Cerebellar cortex (tissue), 1 donor: ENCODE data around the gene MYO5A.
"Not testable (repeated sequence)": the region's sequence is repeated elsewhere in the genome, so short reads cannot be mapped to it uniquely, and the experiment has no call there.

Experiments used
- DNase-seq: peaks from one replicate; pipeline ENCODE4 v3.0.0-alpha.2; 2015; ENCODE audit warnings: low spot score

Gene MYO5A

GRCh38 chr15:52540374-52541012, 11.8 kb upstream of the MYO5A start:
- no peak for DNase-seq

- no peak for DNase-seq
Observed at GRCh38 chr15:52537459-52537858, 8.8 kb upstream of the MYO5A start.

GRCh38 chr15:52532427-52532826, 3.7 kb upstream of the MYO5A start:
- no peak for DNase-seq

- no peak for DNase-seq
Observed at GRCh38 chr15:52529940-52530339, 1.3 kb upstream of the MYO5A start.

- peak; percentile 57 for DNase-seq
Observed at GRCh38 chr15:52529341-52529924, 753 bp upstream of the MYO5A start.

- peak; percentile 57 for DNase-seq
Observed at GRCh38 chr15:52527911-52528563, 643 bp downstream of the MYO5A start.

GRCh38 chr15:52527196-52527910, 1.3 kb downstream of the MYO5A start:
- DNase-seq: no peak

GRCh38 chr15:52524223-52525136, 4.2 kb downstream of the MYO5A start:
- no peak for DNase-seq

- no peak for DNase-seq
Observed at GRCh38 chr15:52523647-52524046, 5.0 kb downstream of the MYO5A start.

- no peak for DNase-seq
Observed at GRCh38 chr15:52523192-52523591, 5.5 kb downstream of the MYO5A start.

GRCh38 chr15:52521682-52522081, 7.0 kb downstream of the MYO5A start:
- no peak for DNase-seq

GRCh38 chr15:52520421-52520820, 8.3 kb downstream of the MYO5A start:
- DNase-seq: no peak

- no peak for DNase-seq
Observed at GRCh38 chr15:52518487-52519371, 10.0 kb downstream of the MYO5A start.

GRCh38 chr15:52517014-52517413, 11.7 kb downstream of the MYO5A start:
- no peak for DNase-seq

- no peak for DNase-seq
Observed at GRCh38 chr15:52515343-52515742, 13.3 kb downstream of the MYO5A start.

- no peak for DNase-seq
Observed at GRCh38 chr15:52514482-52514881, 14.2 kb downstream of the MYO5A start.

- DNase-seq: not testable (repeated sequence)
Observed at GRCh38 chr15:52512869-52513268, 15.8 kb downstream of the MYO5A start.

GRCh38 chr15:52511084-52511483, 17.6 kb downstream of the MYO5A start:
- DNase-seq: no peak

- DNase-seq: no peak
Observed at GRCh38 chr15:52509500-52510245, 19.0 kb downstream of the MYO5A start.

GRCh38 chr15:52506549-52506948, 22.1 kb downstream of the MYO5A start:
- no peak for DNase-seq
